MCF 10A (cell line): ENCODE data around the gene THEM4. TPM values are rescaled to one million over a fixed set of nuclear protein-coding genes. Genes with fewer than 3 reads are reported as not detected.

Experiments used
- BruUV-seq: library from RNA; stranded (reverse); fragments of 400-500 nt; replicated peaks from 2 replicates; lab custom pipeline; 2021; lab: Mats Ljungman, UMichigan
- CTCF ChIA-PET: fragments of 300-600 bp; sonication (Branson Sonifier 250); formaldehyde crosslinking; extraction: SDS; loops from one replicate; lab custom pipeline; 2021; ENCODE audit warnings: antibody characterized with exemption, inconsistent platforms; lab: Yijun Ruan, JAX
- POLR2A ChIA-PET: fragments of 300-600, 350-650 bp; sonication (Branson Sonifier 250); formaldehyde crosslinking; extraction: SDS; loops from one replicate; lab custom pipeline; 2020; ENCODE audit warnings: antibody characterized with exemption, inconsistent platforms; lab: Yijun Ruan, JAX
- DNase-seq: peaks from one replicate; pipeline ENCODE4 v3.0.0-alpha.2; 2018; ENCODE audit not compliant: unreplicated experiment
- H3K27ac Mint-ChIP-seq: one replicate; pipeline ENCODE4 v1.8.0; 2022; ENCODE audit warnings: mild to moderate bottlenecking, low read depth, mixed read lengths; ENCODE audit not compliant: unreplicated experiment
- H3K27me3 Mint-ChIP-seq: one replicate; pipeline ENCODE4 v1.8.0; 2022; ENCODE audit warnings: mixed read lengths; ENCODE audit not compliant: insufficient read depth, unreplicated experiment
- H3K36me3 Mint-ChIP-seq: one replicate; pipeline ENCODE4 v1.8.0; 2022; ENCODE audit warnings: mild to moderate bottlenecking, moderate library complexity, mixed read lengths; ENCODE audit not compliant: insufficient read depth, unreplicated experiment
- H3K4me1 Mint-ChIP-seq: one replicate; pipeline ENCODE4 v1.8.0; 2022; ENCODE audit warnings: mixed read lengths; ENCODE audit not compliant: insufficient read depth, unreplicated experiment
- H3K4me3 Mint-ChIP-seq: one replicate; pipeline ENCODE4 v1.8.0; 2022; ENCODE audit warnings: mild to moderate bottlenecking, moderate library complexity, mixed read lengths; ENCODE audit not compliant: unreplicated experiment
- H3K9me3 Mint-ChIP-seq: one replicate; pipeline ENCODE4 v1.8.0; 2022; ENCODE audit warnings: mixed read lengths; ENCODE audit not compliant: unreplicated experiment
- CTCF ChIP-seq: fragments of 200-600 bp; IDR thresholded peaks from one replicate; pipeline ENCODE4 v1.8.0; 2022; ENCODE audit warnings: antibody characterized with exemption, mild to moderate bottlenecking; ENCODE audit not compliant: unreplicated experiment
- intact Hi-C: fragments of 100-400 bp; cut with micrococcal nuclease; formaldehyde crosslinking; loops from 2 replicates; pipeline ENCODE4 v1.14.1; 2022
- total RNA-seq: library from RNA; stranded (reverse); gene quantifications from 2 replicates; pipeline ENCODE4 v1.2.3, GENCODE V29; 2022

THEM4 gene
- total RNA-seq, 1 experiment from 2014 or later = 29.1 TPM

GRCh38 chr1:151827853-151828252 is 81.5 kb downstream of the THEM4 start:
- DNase-seq = no peak
- H3K36me3 Mint-ChIP-seq = peaks cover 6% of the 10 kb centered on the region
- CTCF ChIA-PET = interaction anchor here (0.7 to 1.1 kb wide), 2 partner anchors 9 to 88 kb away, joined by 3 to 7 read pairs; no protein-coding TSS in a partner anchor
- no peaks in the 10 kb centered on the region for H3K27me3 Mint-ChIP-seq
- POLR2A ChIA-PET = interaction anchor here (0.5 to 0.9 kb wide), 5 partner anchors 33 to 647 kb away, joined by 3 to 5 read pairs (median 3); no protein-coding TSS in a partner anchor
- TF ChIP-seq CTCF = no peak
- no peak overlapping the region for H3K27ac Mint-ChIP-seq
- peaks cover 41% of the 10 kb centered on the region for H3K4me1 Mint-ChIP-seq
- intact Hi-C loops = no loop called here
- H3K9me3 Mint-ChIP-seq = no peaks in the 10 kb centered on the region
- no peak overlapping the region for H3K4me3 Mint-ChIP-seq
- BruUV-seq = no TSS peak

- Mint-ChIP-seq H3K27ac (no peak overlapping the region), H3K27me3 (no peaks in the 10 kb centered on the region), H3K36me3 (peaks cover 6% of the 10 kb centered on the region), H3K4me3 (no peak overlapping the region), H3K4me1 (peaks cover 23% of the 10 kb centered on the region), H3K9me3 (no peaks in the 10 kb centered on the region)
- BruUV-seq = no TSS peak
- ChIA-PET POLR2A (interaction anchor here (1.2 kb wide), 1 partner anchor 26 kb away, joined by 3 read pairs; no protein-coding TSS in a partner anchor), CTCF (interaction anchor here (0.7 to 1.5 kb wide), 3 partner anchors 10 to 156 kb away, joined by 3 to 4 read pairs (median 4); no protein-coding TSS in a partner anchor)
- TF ChIP-seq CTCF = no peak
- intact Hi-C loops = no loop called here
- DNase-seq = no peak
These were observed 83.3 kb downstream of the THEM4 start for GRCh38 chr1:151825751-151826660.

- ChIA-PET POLR2A (no interaction called here), CTCF (interaction anchor here (1.2 to 1.5 kb wide), 4 partner anchors 9 to 27 kb away, joined by 3 to 4 read pairs (median 4); no protein-coding TSS in a partner anchor)
- BruUV-seq = no TSS peak
- Mint-ChIP-seq H3K4me3 (no peak overlapping the region), H3K27ac (no peak overlapping the region), H3K9me3 (no peaks in the 10 kb centered on the region), H3K27me3 (no peaks in the 10 kb centered on the region), H3K4me1 (peaks cover 23% of the 10 kb centered on the region), H3K36me3 (peaks cover 6% of the 10 kb centered on the region)
- DNase-seq = no peak
- intact Hi-C loops = no loop called here
- TF ChIP-seq CTCF = no peak
These were observed 84.1 kb downstream of the THEM4 start for GRCh38 chr1:151825204-151825603.

Other genes with a start within 250 kb of the THEM4 start
- not detected in 2 replicates for gene CELF3, start 192.7 kb downstream of the THEM4 start, total RNA-seq
- not detected in 2 replicates for gene RIIAD1, start 188.0 kb downstream of the THEM4 start, total RNA-seq
- 145 and 146 TPM in 2 replicates for gene MRPL9, start 146.0 kb downstream of the THEM4 start, total RNA-seq
- 5.6 and 10.6 TPM in 2 replicates for gene TDRKH, start 119.0 kb downstream of the THEM4 start, total RNA-seq
- gene LINGO4, start 104.1 kb downstream of the THEM4 start, total RNA-seq = 0.10 TPM in 1 of 2 replicates, not detected in the other
- gene RORC, start 77.7 kb downstream of the THEM4 start, total RNA-seq = 0.40 and 0.81 TPM in 2 replicates
- gene C2CD4D, start 69.7 kb downstream of the THEM4 start, total RNA-seq = not detected in 2 replicates
- gene THEM5, start 55.8 kb downstream of the THEM4 start, total RNA-seq = not detected in 2 replicates
- gene S100A10, start 84.3 kb upstream of the THEM4 start, total RNA-seq = 1,693 and 1,694 TPM in 2 replicates
- 1,562 and 1,998 TPM in 2 replicates for gene S100A11, start 127.5 kb upstream of the THEM4 start, total RNA-seq
- not detected in 2 replicates for gene TCHHL1, start 179.6 kb upstream of the THEM4 start, total RNA-seq
- 0.12 and 0.22 TPM in 2 replicates for gene TCHH, start 205.9 kb upstream of the THEM4 start, total RNA-seq
- not detected in 2 replicates for gene RPTN, start 249.7 kb upstream of the THEM4 start, total RNA-seq